OCI-LY1 (cell line): ENCODE data around the gene SPAG6.

Experiments
- H2AFZ ChIP-seq: fragments of 200-600 bp; sonication (generic), shearing (Covaris generic); 2 replicates; pipeline ENCODE4 v1.6.0; 2014; ENCODE audit warnings: antibody characterized with exemption, mild to moderate bottlenecking, low read length
- H3F3A ChIP-seq: fragments of 200-600 bp; sonication (generic), shearing (Covaris generic); 2 replicates; pipeline ENCODE4 v1.6.0; 2014; ENCODE audit warnings: mild to moderate bottlenecking, antibody characterized with exemption, low read length, moderate library complexity; ENCODE audit not compliant: insufficient read depth
- H3K27ac ChIP-seq: fragments of 200-600 bp; sonication (generic); 2 replicates; pipeline ENCODE4 v1.5.1; 2014; ENCODE audit warnings: low read length, mixed run types, mild to moderate bottlenecking, low read depth; ENCODE audit not compliant: poor library complexity, severe bottlenecking
- H3K27me3 ChIP-seq: fragments of 200-600 bp; sonication (generic); 2 replicates; pipeline ENCODE4 v1.6.0; 2014; ENCODE audit warnings: antibody characterized with exemption, mild to moderate bottlenecking, low read length, moderate library complexity; ENCODE audit not compliant: insufficient read depth
- H3K36me3 ChIP-seq: fragments of 200-600 bp; sonication (generic); 2 replicates; pipeline ENCODE4 v1.6.1; 2014; ENCODE audit warnings: mild to moderate bottlenecking, antibody characterized with exemption, low read length, moderate library complexity, mixed read lengths; ENCODE audit not compliant: insufficient read depth
- H3K4me1 ChIP-seq: fragments of 200-600 bp; sonication (generic); 2 replicates; pipeline ENCODE4 v1.5.1; 2014; ENCODE audit warnings: mild to moderate bottlenecking, low read length, moderate library complexity; ENCODE audit not compliant: insufficient read depth, severe bottlenecking
- H3K4me2 ChIP-seq: fragments of 200-600 bp; sonication (generic), shearing (Covaris generic); 2 replicates; pipeline ENCODE4 v1.6.1; 2014; ENCODE audit warnings: low read length
- H3K4me3 ChIP-seq: fragments of 200-600 bp; sonication (generic); 2 replicates; pipeline ENCODE4 v1.5.1; 2014; ENCODE audit warnings: low read length, low read depth, mild to moderate bottlenecking, mixed read lengths; ENCODE audit not compliant: poor library complexity, severe bottlenecking
- H3K79me2 ChIP-seq: fragments of 200-600 bp; shearing (Covaris generic); 2 replicates; pipeline ENCODE4 v1.6.1; 2016; ENCODE audit warnings: mixed run types, low read length, mixed read lengths; ENCODE audit not compliant: insufficient read depth
- H3K9ac ChIP-seq: fragments of 200-600 bp; sonication (generic), shearing (Covaris generic); 2 replicates; pipeline ENCODE4 v1.6.1; 2014; ENCODE audit warnings: mild to moderate bottlenecking, low read length, mixed read lengths
- H3K9me2 ChIP-seq: fragments of 200-600 bp; sonication (generic), shearing (Covaris generic); 2 replicates; pipeline ENCODE4 v1.6.1; 2014; ENCODE audit warnings: low read depth, mild to moderate bottlenecking, low read length, mixed read lengths
- H3K9me3 ChIP-seq: fragments of 200-600 bp; shearing (Covaris generic); 2 replicates; pipeline ENCODE4 v1.6.1; 2014; ENCODE audit warnings: low read length, mixed read lengths
- H4K20me1 ChIP-seq: fragments of 200-600 bp; sonication (generic), shearing (Covaris generic); 2 replicates; pipeline ENCODE4 v1.6.0; 2016; ENCODE audit warnings: mild to moderate bottlenecking, low read length; ENCODE audit not compliant: insufficient read depth
- EZH2 ChIP-seq: fragments of 200-600 bp; sonication (generic), shearing (Covaris generic); IDR thresholded peaks from 2 replicates; pipeline ENCODE4 v1.8.0; 2017; ENCODE audit warnings: borderline replicate concordance, mixed run types, mild to moderate bottlenecking, antibody characterized with exemption, low read length, moderate library complexity, mixed read lengths
- TF ChIP-seq, protein P1 (sequence below): fragments of 200-600 bp; sonication (generic), shearing (Covaris generic); IDR thresholded peaks from 2 replicates; pipeline ENCODE4 v1.5.1; 2017; ENCODE audit warnings: mild to moderate bottlenecking, antibody characterized with exemption, low read length, moderate library complexity, mixed read lengths

SPAG6 gene

DNA sequence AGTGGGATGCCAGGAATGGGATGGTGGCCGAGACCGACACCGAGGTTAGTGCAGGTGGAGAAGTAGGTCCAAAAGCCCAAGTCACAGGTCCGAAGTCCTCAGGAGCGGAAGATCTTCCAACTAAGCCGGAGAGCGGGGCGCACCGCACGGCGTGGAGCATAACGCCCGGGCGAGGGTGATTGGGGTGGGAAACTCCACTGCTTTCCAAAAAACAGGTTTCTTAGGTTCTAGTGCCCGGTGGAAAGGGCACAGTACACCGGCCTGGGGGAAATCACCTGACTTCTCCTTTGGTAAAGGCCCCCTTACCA is 11.4 kb upstream of the SPAG6 start:
- TF ChIP-seq, protein P1, sequence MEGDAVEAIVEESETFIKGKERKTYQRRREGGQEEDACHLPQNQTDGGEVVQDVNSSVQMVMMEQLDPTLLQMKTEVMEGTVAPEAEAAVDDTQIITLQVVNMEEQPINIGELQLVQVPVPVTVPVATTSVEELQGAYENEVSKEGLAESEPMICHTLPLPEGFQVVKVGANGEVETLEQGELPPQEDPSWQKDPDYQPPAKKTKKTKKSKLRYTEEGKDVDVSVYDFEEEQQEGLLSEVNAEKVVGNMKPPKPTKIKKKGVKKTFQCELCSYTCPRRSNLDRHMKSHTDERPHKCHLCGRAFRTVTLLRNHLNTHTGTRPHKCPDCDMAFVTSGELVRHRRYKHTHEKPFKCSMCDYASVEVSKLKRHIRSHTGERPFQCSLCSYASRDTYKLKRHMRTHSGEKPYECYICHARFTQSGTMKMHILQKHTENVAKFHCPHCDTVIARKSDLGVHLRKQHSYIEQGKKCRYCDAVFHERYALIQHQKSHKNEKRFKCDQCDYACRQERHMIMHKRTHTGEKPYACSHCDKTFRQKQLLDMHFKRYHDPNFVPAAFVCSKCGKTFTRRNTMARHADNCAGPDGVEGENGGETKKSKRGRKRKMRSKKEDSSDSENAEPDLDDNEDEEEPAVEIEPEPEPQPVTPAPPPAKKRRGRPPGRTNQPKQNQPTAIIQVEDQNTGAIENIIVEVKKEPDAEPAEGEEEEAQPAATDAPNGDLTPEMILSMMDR, result no peak
- TF ChIP-seq EZH2, result no peak
- peaks cover 6% of the 10 kb centered on the region for H3K27me3 ChIP-seq
- H3K27ac ChIP-seq, result no peak overlapping the region
- H3K9ac ChIP-seq, result no peak overlapping the region
- no peaks in the 10 kb centered on the region; the same call in 1 of the 2 replicates for H3K9me2 ChIP-seq
- H3K4me3 ChIP-seq, result no peak overlapping the region
- no peak overlapping the region for H2AFZ ChIP-seq
- no peaks in the 10 kb centered on the region for H4K20me1 ChIP-seq
- no peak overlapping the region for H3K4me2 ChIP-seq
- H3K9me3 ChIP-seq, result no peaks in the 10 kb centered on the region
- no peaks in the 10 kb centered on the region for H3K79me2 ChIP-seq
- no peaks in the 10 kb centered on the region; the same call in 1 of the 2 replicates for H3F3A ChIP-seq
- peaks cover 13% of the 10 kb centered on the region for H3K36me3 ChIP-seq
- H3K4me1 ChIP-seq, result peaks cover 12% of the 10 kb centered on the region

DNA sequence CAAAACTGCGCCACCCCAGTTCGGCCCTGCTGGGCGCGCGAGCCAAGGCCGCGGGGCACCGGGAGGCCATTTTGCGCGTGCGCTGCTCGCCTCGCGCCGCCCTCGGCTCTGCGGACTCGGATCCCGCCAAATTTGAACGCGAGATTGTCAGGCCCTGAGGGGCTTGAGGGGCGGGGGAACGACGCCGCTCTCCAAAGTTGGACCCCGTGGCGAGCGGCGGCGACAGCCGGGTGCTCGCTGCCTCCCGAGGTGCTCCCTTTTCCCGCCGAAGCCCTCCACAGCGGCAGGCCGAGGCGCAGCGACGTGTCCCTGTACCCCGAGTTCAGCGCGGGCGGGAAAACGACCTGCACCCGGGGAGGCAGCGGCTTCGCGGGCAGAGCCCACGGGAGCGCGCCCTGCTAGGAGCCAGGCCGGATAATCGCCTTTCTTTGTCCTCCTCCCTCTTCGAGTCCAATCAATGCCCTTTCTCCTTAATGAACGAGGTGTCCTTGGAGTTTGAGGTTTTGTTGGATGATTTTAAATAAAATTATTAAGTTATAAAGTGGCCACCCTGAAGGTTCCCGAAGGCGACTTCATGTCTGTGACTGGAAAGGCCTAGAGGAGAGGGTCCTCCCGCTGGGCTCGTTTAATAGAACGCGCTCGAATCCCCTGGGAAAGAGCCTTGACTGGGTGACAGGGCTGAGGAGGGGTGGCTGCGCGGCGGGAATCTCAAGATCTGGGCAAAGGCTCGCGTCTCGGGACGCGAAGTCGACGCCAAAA is 10.7 kb upstream of the SPAG6 start:
- Histone ChIP-seq H4K20me1 (no peaks in the 10 kb centered on the region), H3K36me3 (peaks cover 7% of the 10 kb centered on the region; the same call in 1 of the 2 replicates), H3F3A (no peaks in the 10 kb centered on the region; the same call in 1 of the 2 replicates), H3K79me2 (no peaks in the 10 kb centered on the region), H3K4me1 (peaks cover 14% of the 10 kb centered on the region), H3K4me2 (no peak overlapping the region), H3K9ac (no peak overlapping the region), H3K9me3 (no peaks in the 10 kb centered on the region), H3K27me3 (peaks cover 6% of the 10 kb centered on the region), H2AFZ (no peak overlapping the region), H3K27ac (no peak overlapping the region), H3K9me2 (no peaks in the 10 kb centered on the region), H3K4me3 (no peak overlapping the region)
- TF ChIP-seq, protein P1, result no peak
- TF ChIP-seq EZH2, result no peak

DNA sequence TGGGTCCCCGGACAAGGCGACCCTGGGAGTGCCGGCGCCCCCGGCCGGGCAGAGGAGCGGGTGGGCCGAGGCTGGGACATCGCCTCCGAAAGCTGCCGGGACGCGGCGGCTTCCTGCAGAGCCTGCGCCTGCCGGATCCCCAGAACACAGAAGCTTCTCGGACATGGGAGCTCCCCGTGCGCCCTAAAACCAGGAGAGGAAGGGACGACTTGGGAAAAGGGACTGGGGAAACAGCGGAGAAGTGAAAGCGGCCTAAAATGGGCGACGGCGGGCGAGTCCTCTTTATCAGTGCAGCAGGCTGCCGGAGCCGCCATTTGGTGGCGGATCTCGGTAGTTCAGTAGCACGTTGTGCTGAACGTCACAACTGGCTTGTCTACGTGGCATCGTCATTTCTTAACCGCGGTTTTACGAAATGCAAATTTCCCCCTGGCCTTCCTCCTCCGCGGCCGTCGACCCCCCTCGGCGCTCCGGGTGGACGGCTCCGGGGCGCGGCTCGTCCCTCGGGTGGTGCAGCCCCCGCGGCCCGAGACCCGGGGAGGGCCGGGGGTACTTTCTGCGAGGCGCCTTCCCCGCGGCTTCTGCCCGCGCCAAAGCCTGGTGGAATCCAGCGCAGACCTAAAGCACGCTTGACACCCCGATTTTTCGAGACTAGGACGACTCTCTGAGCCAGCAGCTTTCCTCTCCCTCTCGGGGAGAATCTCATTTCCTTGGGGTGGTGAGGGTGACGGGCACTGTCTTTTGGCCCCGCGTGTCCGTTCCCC is 9.9 kb upstream of the SPAG6 start:
- H2AFZ ChIP-seq, result no peak overlapping the region
- H3F3A ChIP-seq, result no peaks in the 10 kb centered on the region; the same call in 1 of the 2 replicates
- H3K4me3 ChIP-seq, result peak overlapping the region; percentile 24
- no peak overlapping the region for H3K9ac ChIP-seq
- peak overlapping the region; percentile 44; the same call in 1 of the 2 replicates for H3K4me2 ChIP-seq
- no peaks in the 10 kb centered on the region for H3K79me2 ChIP-seq
- H4K20me1 ChIP-seq, result no peaks in the 10 kb centered on the region
- no peaks in the 10 kb centered on the region for H3K9me3 ChIP-seq
- TF ChIP-seq, protein P1, result no peak
- TF ChIP-seq EZH2, result no peak
- H3K36me3 ChIP-seq, result no peaks in the 10 kb centered on the region
- H3K27ac ChIP-seq, result no peak overlapping the region
- no peaks in the 10 kb centered on the region for H3K9me2 ChIP-seq
- H3K4me1 ChIP-seq, result peaks cover 20% of the 10 kb centered on the region
- H3K27me3 ChIP-seq, result peaks cover 6% of the 10 kb centered on the region
